HEK293 (cell line): ENCODE measurements around the gene VEGFA.
A peak's percentile ranks its signal among the peaks of the same experiment; 100 is the strongest.

Experiments
- CTCF ChIP-seq: fragments of 450-650 bp; formaldehyde crosslinking; IDR thresholded peaks from 2 replicates; pipeline ENCODE4 v1.5.1; 2016; ENCODE audit warnings: missing biosample characterization, missing genetic modification characterization
- KLF16 ChIP-seq: fragments of 450-650 bp; formaldehyde crosslinking; IDR thresholded peaks from 2 replicates; pipeline ENCODE4 v1.5.1; 2017; ENCODE audit warnings: missing biosample characterization, missing genetic modification characterization
- REST ChIP-seq: fragments of 450-650 bp; formaldehyde crosslinking; IDR thresholded peaks from 2 replicates; pipeline ENCODE4 v1.5.1; 2016; ENCODE audit warnings: missing biosample characterization, missing genetic modification characterization
- ZBTB1 ChIP-seq: fragments of 450-650 bp; formaldehyde crosslinking; IDR thresholded peaks from 2 replicates; pipeline ENCODE4 v1.5.1; 2016; ENCODE audit warnings: missing biosample characterization, missing genetic modification characterization
- ZBTB20 ChIP-seq: fragments of 450-650 bp; formaldehyde crosslinking; IDR thresholded peaks from 2 replicates; pipeline ENCODE4 v1.5.1; 2016; ENCODE audit warnings: missing biosample characterization, missing genetic modification characterization
- ZBTB26 ChIP-seq: fragments of 450-650 bp; formaldehyde crosslinking; optimal IDR thresholded peaks from 2 replicates; pipeline ENCODE3; 2016; ENCODE audit warnings: missing biosample characterization, mild to moderate bottlenecking, missing genetic modification characterization
- ZNF239 ChIP-seq: fragments of 450-650 bp; formaldehyde crosslinking; IDR thresholded peaks from 2 replicates; pipeline ENCODE4 v1.5.1; 2016; ENCODE audit warnings: missing biosample characterization, missing genetic modification characterization
- ZNF350 ChIP-seq: fragments of 450-650 bp; formaldehyde crosslinking; IDR thresholded peaks from 2 replicates; pipeline ENCODE4 v1.5.0; 2017; ENCODE audit warnings: missing biosample characterization, mild to moderate bottlenecking, missing genetic modification characterization
- ZNF366 ChIP-seq: fragments of 450-650 bp; formaldehyde crosslinking; conservative IDR thresholded peaks from 2 replicates; pipeline ENCODE4 v1.5.1; 2016; ENCODE audit warnings: missing biosample characterization, missing genetic modification characterization
- ZNF398 ChIP-seq: fragments of 450-650 bp; formaldehyde crosslinking; IDR thresholded peaks from 2 replicates; pipeline ENCODE4 v1.5.1; 2017; ENCODE audit warnings: missing biosample characterization, missing genetic modification characterization

- TF ChIP-seq CTCF (no peak), ZBTB1 (no peak), ZBTB26 (tag by site-specific recombination) (no peak), KLF16 (no peak), ZNF239 (tag by site-specific recombination) (0 out of 2 replicates have a peak, but pooled peaks have one; percentile 49), ZNF398 (tag by site-specific recombination) (no peak; the same call in 1 of the 2 replicates), ZNF366 (tag by site-specific recombination) (no peak), ZNF350 (no peak), REST (tag by site-specific recombination) (no peak), ZBTB20 (tag by site-specific recombination) (no peak)
These were observed 45.7 kb upstream of the VEGFA start for GRCh38 chr6:43724354-43724753.
